IMR-90 (cell line): ENCODE results near the gene COX11. TPM values are rescaled to one million over a fixed set of nuclear protein-coding genes. Genes with fewer than 3 reads are reported as not detected.

Source experiments
- ATAC-seq: fragments of 200-7000 bp; cut with Tn5 transposase; 2 replicates; pipeline ENCODE4 v1.9.1; 2020; ENCODE audit warnings: low read depth, mild to moderate bottlenecking, moderate library complexity
- BruUV-seq: library from RNA; stranded (reverse); fragments of 400-500 nt; replicated peaks from 2 replicates; lab custom pipeline; 2021; lab: Mats Ljungman, UMichigan
- CTCF ChIA-PET: fragments of 300-600 bp; formaldehyde crosslinking; extraction: SDS; loops from one replicate; lab custom pipeline; 2021; ENCODE audit warnings: antibody characterized with exemption; lab: Yijun Ruan, JAX
- POLR2A ChIA-PET: fragments of 300-600 bp; sonication (Branson Sonifier 250); formaldehyde crosslinking; loops from one replicate; lab custom pipeline; 2022; ENCODE audit warnings: antibody characterized with exemption; ENCODE audit not compliant: unreplicated experiment; lab: Charles Lee
- DNase-seq: peaks from one replicate; pipeline ENCODE4 v3.0.0; 2013
- H2AFZ ChIP-seq: replicated peaks from 2 replicates; pipeline ENCODE3; 2013; ENCODE audit warnings: low read length, mild to moderate bottlenecking; ENCODE audit not compliant: poor library complexity
- H2AK5ac ChIP-seq: 2 replicates; pipeline ENCODE4 v1.6.1; 2013; ENCODE audit warnings: low read depth, low read length, inconsistent platforms
- H2AK9ac ChIP-seq: replicated peaks from 2 replicates; pipeline ENCODE3; 2013; ENCODE audit warnings: mild to moderate bottlenecking, low read depth, low read length, moderate library complexity; ENCODE audit not compliant: poor library complexity
- H2BK120ac ChIP-seq: 2 replicates; pipeline ENCODE4 v1.6.1; 2013; ENCODE audit warnings: low read depth, low read length, inconsistent platforms
- H2BK15ac ChIP-seq: 3 replicates; pipeline ENCODE4 v1.6.1; 2013; ENCODE audit warnings: low read depth, low read length, inconsistent platforms
- H2BK20ac ChIP-seq: 2 replicates; pipeline ENCODE4 v1.6.1; 2013; ENCODE audit warnings: low read depth, mild to moderate bottlenecking, inconsistent platforms, low read length, moderate library complexity
- H2BK5ac ChIP-seq: 2 replicates; pipeline ENCODE4 v1.6.1; 2013; ENCODE audit warnings: mild to moderate bottlenecking, low read depth, low read length, inconsistent platforms; ENCODE audit not compliant: poor library complexity, severe bottlenecking
- H3K14ac ChIP-seq: replicated peaks from 2 replicates; pipeline ENCODE4 v1.6.1; 2013; ENCODE audit warnings: low read depth, low read length, inconsistent platforms
- H3K18ac ChIP-seq: 2 replicates; pipeline ENCODE4 v1.6.1; 2013; ENCODE audit warnings: low read depth, low read length, control low read depth
- H3K23ac ChIP-seq: 2 replicates; pipeline ENCODE4 v1.6.1; 2013; ENCODE audit warnings: low read depth, low read length, inconsistent platforms
- H3K27ac ChIP-seq: 2 replicates; pipeline ENCODE4 v1.5.1; 2013; ENCODE audit warnings: mild to moderate bottlenecking, control low read depth, low read length; ENCODE audit not compliant: insufficient read depth
- H3K27me3 ChIP-seq: 2 replicates; pipeline ENCODE4 v1.6.1; 2013; ENCODE audit warnings: low read length; ENCODE audit not compliant: control insufficient read depth, insufficient read depth
- H3K36me3 ChIP-seq: 2 replicates; pipeline ENCODE4 v1.6.1; 2013; ENCODE audit warnings: low read length, mixed read lengths; ENCODE audit not compliant: control insufficient read depth, insufficient read depth
- H3K4ac ChIP-seq: 2 replicates; pipeline ENCODE4 v1.6.1; 2013; ENCODE audit warnings: low read depth, low read length, inconsistent platforms
- H3K4me1 ChIP-seq: 2 replicates; pipeline ENCODE4 v1.6.1; 2013; ENCODE audit warnings: low read length, mixed read lengths; ENCODE audit not compliant: control insufficient read depth, insufficient read depth
- H3K4me2 ChIP-seq: 2 replicates; pipeline ENCODE4 v1.6.1; 2013; ENCODE audit warnings: low read depth, mild to moderate bottlenecking, control low read depth, low read length, moderate library complexity
- H3K4me3 ChIP-seq: 2 replicates; pipeline ENCODE4 v1.5.1; 2013; ENCODE audit warnings: low read depth, mild to moderate bottlenecking, control low read depth, low read length, moderate library complexity; ENCODE audit not compliant: insufficient read depth
- H3K56ac ChIP-seq: 2 replicates; pipeline ENCODE4 v1.6.1; 2013; ENCODE audit warnings: low read length, inconsistent platforms; ENCODE audit not compliant: insufficient read depth; ENCODE audit errors: extremely low read depth
- H3K79me1 ChIP-seq, 2 experiments: 2 replicates each; pipeline ENCODE4 v1.6.1; 2013; ENCODE audit warnings: low read length in 2 of 2, inconsistent platforms in 1 of 2, low read depth in 1 of 2
- H3K9ac ChIP-seq: 2 replicates; pipeline ENCODE4 v1.6.1; 2013; ENCODE audit warnings: low read depth, low read length, control low read depth
- H3K9me1 ChIP-seq: 2 replicates; pipeline ENCODE4 v1.6.1; 2013; ENCODE audit warnings: low read length, inconsistent platforms; ENCODE audit not compliant: insufficient read depth
- H3K9me3 ChIP-seq: 2 replicates; pipeline ENCODE4 v1.6.1; 2013; ENCODE audit warnings: low read length; ENCODE audit not compliant: control insufficient read depth, insufficient read depth
- H4K20me1 ChIP-seq: 2 replicates; pipeline ENCODE4 v1.6.1; 2013; ENCODE audit warnings: low read length, inconsistent platforms; ENCODE audit not compliant: insufficient read depth
- H4K5ac ChIP-seq: 2 replicates; pipeline ENCODE4 v1.6.1; 2013; ENCODE audit warnings: mild to moderate bottlenecking, low read depth, low read length, control low read depth
- H4K8ac ChIP-seq, 2 experiments: 2 replicates each; pipeline ENCODE4 v1.6.1; 2013; ENCODE audit warnings: low read depth in 2 of 2, low read length in 2 of 2, control low read depth in 1 of 2, inconsistent platforms in 1 of 2
- H4K91ac ChIP-seq: 2 replicates; pipeline ENCODE4 v1.6.1; 2013; ENCODE audit warnings: low read depth, low read length, inconsistent platforms; ENCODE audit not compliant: insufficient read depth
- CEBPB ChIP-seq: IDR thresholded peaks from 2 replicates; pipeline ENCODE4 v1.6.1; 2012; ENCODE audit warnings: low read depth, low read length, improper control_type of control experiment
- CHD1 ChIP-seq: IDR thresholded peaks from 2 replicates; pipeline ENCODE4 v1.6.1; 2012; ENCODE audit warnings: low read depth, low read length, improper control_type of control experiment
- ELK1 ChIP-seq: fragments of 150-350 bp; IDR thresholded peaks from 2 replicates; pipeline ENCODE4 v1.6.1; 2016; ENCODE audit warnings: low read depth, mild to moderate bottlenecking, low read length, moderate library complexity, borderline replicate concordance
- FOS ChIP-seq: fragments of 150-350 bp; IDR thresholded peaks from 2 replicates; pipeline ENCODE4 v1.6.1; 2016; ENCODE audit warnings: low read depth, low read length
- MAFK ChIP-seq: IDR thresholded peaks from 2 replicates; pipeline ENCODE4 v1.6.1; 2012; ENCODE audit warnings: low read depth, low read length, improper control_type of control experiment
- MAZ ChIP-seq: IDR thresholded peaks from 2 replicates; pipeline ENCODE4 v1.6.1; 2012; ENCODE audit warnings: low read depth, mild to moderate bottlenecking, low read length, improper control_type of control experiment, moderate library complexity, borderline replicate concordance
- MXI1 ChIP-seq: IDR thresholded peaks from 2 replicates; pipeline ENCODE4 v1.6.1; 2012; ENCODE audit warnings: low read depth, mild to moderate bottlenecking, low read length, moderate library complexity, borderline replicate concordance
- NFE2L2 ChIP-seq: fragments of 150-350 bp; IDR thresholded peaks from 2 replicates; pipeline ENCODE4 v1.6.1; 2016; ENCODE audit warnings: low read depth, mild to moderate bottlenecking, low read length
- POLR2A ChIP-seq: IDR thresholded peaks from 2 replicates; pipeline ENCODE4 v1.6.1; 2012; ENCODE audit warnings: mild to moderate bottlenecking, low read depth, low read length
- RAD21 ChIP-seq: IDR thresholded peaks from 2 replicates; pipeline ENCODE4 v1.6.1; 2012; ENCODE audit warnings: low read length, improper control_type of control experiment
- RCOR1 ChIP-seq: IDR thresholded peaks from 2 replicates; pipeline ENCODE4 v1.6.1; 2012; ENCODE audit warnings: mild to moderate bottlenecking, low read length, improper control_type of control experiment; ENCODE audit not compliant: insufficient replicate concordance
- RFX5 ChIP-seq: IDR thresholded peaks from 2 replicates; pipeline ENCODE4 v1.8.0; 2012; ENCODE audit warnings: low read depth, mild to moderate bottlenecking, low read length, moderate library complexity
- SMC3 ChIP-seq: fragments of 150-350 bp; IDR thresholded peaks from 2 replicates; pipeline ENCODE4 v1.6.1; 2016; ENCODE audit warnings: low read depth, mild to moderate bottlenecking, antibody characterized with exemption, low read length, moderate library complexity
- WGBS, 2 experiments: methylation state at CpG; one replicate each; pipeline versions ENCODE4 v1.1.5 to v1.1.7; 2013; ENCODE audit warnings: missing lambda C conversion rate in 2 of 2; ENCODE audit not compliant: insufficient read length in 1 of 2; ENCODE audit errors: extremely low coverage in 2 of 2; 5-methylcytosine and 5-hydroxymethylcytosine counted together
- dilution Hi-C: fragments of 300-500 bp; cut with HindIII; formaldehyde crosslinking; loops from one replicate; pipeline ENCODE4 v1.14.3; 2018; ENCODE audit warnings: low sequenced_read_pairs; ENCODE audit not compliant: unreplicated experiment
- in situ Hi-C: fragments of 300-500 bp; cut with MboI; formaldehyde crosslinking; loops from 3 replicates; pipeline ENCODE4 v1.14.3; 2019; ENCODE audit warnings: low sequenced_read_pairs, inconsistent platforms, mixed read lengths
- intact Hi-C: fragments of 100-400 bp; cut with micrococcal nuclease; formaldehyde crosslinking; loops from 2 replicates; pipeline ENCODE4 v1.10.0; 2022
- polyA plus RNA-seq, 3 experiments: library from polyadenylated mRNA; depleted of rRNA; stranded (reverse); fragments of >200 nt; gene quantifications; 2 replicates each; pipeline ENCODE4 v1.2.3, GENCODE V29; 2012; ENCODE audit warnings: low replicate concordance in 1 of 3
- total RNA-seq: library from RNA; depleted of rRNA; stranded (reverse); fragments of >200 nt; gene quantifications from 2 replicates; pipeline ENCODE4 v1.2.3, GENCODE V29; 2012
- TF ChIP-seq, protein P1 (sequence below): fragments of 150-350 bp; IDR thresholded peaks from 2 replicates; pipeline ENCODE4 v1.6.1; 2017; ENCODE audit warnings: mild to moderate bottlenecking, antibody characterized with exemption, low read length, low read depth
- TF ChIP-seq, protein P2 (sequence below): conservative IDR thresholded peaks from 2 replicates; pipeline ENCODE4 v1.5.1; 2012; ENCODE audit warnings: mild to moderate bottlenecking, low read depth, low read length, improper control_type of control experiment

COX11 gene
- total and polyA plus RNA-seq, 2 of the 4 experiments (the other 2 are of a cell fraction), result 23.6 to 29.4 TPM

DNA sequence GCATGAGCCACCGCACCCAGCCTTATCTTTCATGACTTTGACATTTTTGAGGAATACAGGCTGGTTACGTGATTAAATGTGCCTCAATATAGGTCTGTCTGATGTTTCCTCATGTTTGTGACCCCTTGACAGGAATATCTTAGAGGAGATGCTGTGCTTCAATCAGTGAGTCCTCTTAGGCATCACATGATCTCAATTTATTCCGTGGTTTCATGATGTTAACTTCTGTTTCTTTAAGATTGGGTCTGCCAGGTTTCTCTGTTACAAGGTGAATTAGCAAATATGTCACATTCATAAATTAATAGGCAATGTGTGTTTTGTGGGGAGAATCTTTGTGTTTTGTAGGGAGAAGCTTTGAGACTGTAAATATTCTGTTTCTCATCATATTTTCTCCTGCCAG, 3.4 kb upstream of the COX11 start:
- dilution Hi-C loops, result no loop called here
- no peaks in the 10 kb centered on the region; the same call in 1 of the 2 replicates for H3K9me1 ChIP-seq

More for the DNA sequence above, 3.4 kb upstream of the COX11 start:
- TF ChIP-seq NFE2L2, result no peak
- no peak for TF ChIP-seq RCOR1
- TF ChIP-seq SMC3, result no peak
- TF ChIP-seq MXI1, result no peak
- TF ChIP-seq FOS, result no peak
- TF ChIP-seq ELK1, result no peak
- TF ChIP-seq, protein P1, sequence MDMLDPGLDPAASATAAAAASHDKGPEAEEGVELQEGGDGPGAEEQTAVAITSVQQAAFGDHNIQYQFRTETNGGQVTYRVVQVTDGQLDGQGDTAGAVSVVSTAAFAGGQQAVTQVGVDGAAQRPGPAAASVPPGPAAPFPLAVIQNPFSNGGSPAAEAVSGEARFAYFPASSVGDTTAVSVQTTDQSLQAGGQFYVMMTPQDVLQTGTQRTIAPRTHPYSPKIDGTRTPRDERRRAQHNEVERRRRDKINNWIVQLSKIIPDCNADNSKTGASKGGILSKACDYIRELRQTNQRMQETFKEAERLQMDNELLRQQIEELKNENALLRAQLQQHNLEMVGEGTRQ, result no peak
- TF ChIP-seq CEBPB, result no peak
- no peak for TF ChIP-seq MAZ
- no peak for TF ChIP-seq POLR2A
- TF ChIP-seq RAD21, result no peak
- no peak for TF ChIP-seq MAFK
- no peak for TF ChIP-seq RFX5
- no peak for TF ChIP-seq CHD1
- TF ChIP-seq, protein P2, sequence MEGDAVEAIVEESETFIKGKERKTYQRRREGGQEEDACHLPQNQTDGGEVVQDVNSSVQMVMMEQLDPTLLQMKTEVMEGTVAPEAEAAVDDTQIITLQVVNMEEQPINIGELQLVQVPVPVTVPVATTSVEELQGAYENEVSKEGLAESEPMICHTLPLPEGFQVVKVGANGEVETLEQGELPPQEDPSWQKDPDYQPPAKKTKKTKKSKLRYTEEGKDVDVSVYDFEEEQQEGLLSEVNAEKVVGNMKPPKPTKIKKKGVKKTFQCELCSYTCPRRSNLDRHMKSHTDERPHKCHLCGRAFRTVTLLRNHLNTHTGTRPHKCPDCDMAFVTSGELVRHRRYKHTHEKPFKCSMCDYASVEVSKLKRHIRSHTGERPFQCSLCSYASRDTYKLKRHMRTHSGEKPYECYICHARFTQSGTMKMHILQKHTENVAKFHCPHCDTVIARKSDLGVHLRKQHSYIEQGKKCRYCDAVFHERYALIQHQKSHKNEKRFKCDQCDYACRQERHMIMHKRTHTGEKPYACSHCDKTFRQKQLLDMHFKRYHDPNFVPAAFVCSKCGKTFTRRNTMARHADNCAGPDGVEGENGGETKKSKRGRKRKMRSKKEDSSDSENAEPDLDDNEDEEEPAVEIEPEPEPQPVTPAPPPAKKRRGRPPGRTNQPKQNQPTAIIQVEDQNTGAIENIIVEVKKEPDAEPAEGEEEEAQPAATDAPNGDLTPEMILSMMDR, result no peak
- Histone ChIP-seq H3K9me3 (no peaks in the 10 kb centered on the region), H4K91ac (no peak overlapping the region), H3K79me1 (peaks cover 23 to 37% of the 10 kb centered on the region in 2 experiments), H4K8ac (no peak overlapping the region), H4K5ac (no peak overlapping the region), H3K4me3 (no peak overlapping the region), H2BK20ac (no peak overlapping the region), H3K18ac (no peak overlapping the region), H3K56ac (no peak overlapping the region), H3K14ac (no peak overlapping the region), H2BK15ac (no peak overlapping the region), H2AK5ac (no peak overlapping the region), H3K9ac (no peak overlapping the region), H2AK9ac (no peak overlapping the region), H3K4ac (no peak overlapping the region), H3K27me3 (no peaks in the 10 kb centered on the region), H2AFZ (no peak overlapping the region), H3K27ac (no peak overlapping the region), H2BK5ac (no peak overlapping the region), H4K20me1 (no peaks in the 10 kb centered on the region), H2BK120ac (no peak overlapping the region), H3K36me3 (no peaks in the 10 kb centered on the region), H3K4me2 (no peak overlapping the region), H3K23ac (no peak overlapping the region), H3K4me1 (no peaks in the 10 kb centered on the region)
- in situ Hi-C loops (no loop called here), intact Hi-C loops (no loop called here)
- DNase-seq (no peak), ATAC-seq (no peak)
- POLR2A ChIA-PET, result no interaction called here
- WGBS, 2 experiments, result no CpG with 5 or more reads among the region's 3 CpGs
- no TSS peak for BruUV-seq
- CTCF ChIA-PET, result no interaction called here
